HUES48 (cell line): ENCODE data around the gene PDXDC1.
"Not testable (repeated sequence)": the region's sequence is repeated elsewhere in the genome, so short reads cannot be mapped to it uniquely, and the experiment has no call there.

Experiments used
- H3K27ac ChIP-seq: one replicate; pipeline ENCODE4 v1.7.0; 2013; ENCODE audit warnings: low read depth, low read length, inconsistent platforms
- H3K27me3 ChIP-seq: 2 replicates; pipeline ENCODE4 v1.6.1; 2013; ENCODE audit warnings: mild to moderate bottlenecking, low read length; ENCODE audit not compliant: control insufficient read depth, insufficient read depth
- H3K36me3 ChIP-seq: 2 replicates; pipeline ENCODE4 v1.6.1; 2013; ENCODE audit warnings: low read length; ENCODE audit not compliant: control insufficient read depth, insufficient read depth
- H3K4me1 ChIP-seq: 2 replicates; pipeline ENCODE4 v1.6.1; 2013; ENCODE audit warnings: mild to moderate bottlenecking, low read length; ENCODE audit not compliant: control insufficient read depth, insufficient read depth
- H3K4me3 ChIP-seq: 2 replicates; pipeline ENCODE4 v1.5.1; 2013; ENCODE audit warnings: mild to moderate bottlenecking, low read depth, low read length
- H3K9ac ChIP-seq: 2 replicates; pipeline ENCODE4 v1.6.1; 2013; ENCODE audit warnings: mild to moderate bottlenecking, low read depth, low read length, moderate library complexity
- H3K9me3 ChIP-seq: 2 replicates; pipeline ENCODE4 v1.6.1; 2013; ENCODE audit warnings: low read length; ENCODE audit not compliant: control insufficient read depth, insufficient read depth

Gene PDXDC1

GRCh38 chr16:15057681-15058417 is 83.0 kb downstream of the PDXDC1 start:
- H3K4me1 ChIP-seq, result no peaks in the 10 kb centered on the region
- no peaks in the 10 kb centered on the region for H3K27me3 ChIP-seq
- no peak overlapping the region for H3K27ac ChIP-seq
- H3K36me3 ChIP-seq, result peaks cover 48% of the 10 kb centered on the region
- H3K4me3 ChIP-seq, result no peak overlapping the region
- H3K9ac ChIP-seq, result no peak overlapping the region
- H3K9me3 ChIP-seq, result no peaks in the 10 kb centered on the region

- Histone ChIP-seq H3K4me3 (no peak overlapping the region), H3K36me3 (peaks cover 60% of the 10 kb centered on the region), H3K9ac (no peak overlapping the region), H3K27me3 (no peaks in the 10 kb centered on the region), H3K4me1 (no peaks in the 10 kb centered on the region), H3K9me3 (no peaks in the 10 kb centered on the region), H3K27ac (no peak overlapping the region)
Measured at GRCh38 chr16:15059324-15059723, 84.5 kb downstream of the PDXDC1 start.

- H3K27me3 ChIP-seq, H3K9ac ChIP-seq, H3K27ac ChIP-seq, H3K9me3 ChIP-seq, H3K4me3 ChIP-seq, H3K4me1 ChIP-seq: not testable (repeated sequence)
- H3K36me3 ChIP-seq, result peaks cover 78% of the 10 kb centered on the region
Measured at GRCh38 chr16:15062085-15062810, 87.4 kb downstream of the PDXDC1 start.

GRCh38 chr16:15065961-15066360 is 91.1 kb downstream of the PDXDC1 start:
- H3K4me1 ChIP-seq, H3K4me3 ChIP-seq, H3K9ac ChIP-seq, H3K27me3 ChIP-seq, H3K9me3 ChIP-seq, H3K27ac ChIP-seq: not testable (repeated sequence)
- peaks cover 80% of the 10 kb centered on the region for H3K36me3 ChIP-seq

GRCh38 chr16:15066690-15067089 is 91.9 kb downstream of the PDXDC1 start:
- H3K4me1 ChIP-seq, H3K4me3 ChIP-seq, H3K27ac ChIP-seq, H3K9me3 ChIP-seq, H3K27me3 ChIP-seq, H3K9ac ChIP-seq: not testable (repeated sequence)
- peaks cover 77% of the 10 kb centered on the region for H3K36me3 ChIP-seq

- not testable (repeated sequence) for H3K9ac ChIP-seq, H3K27me3 ChIP-seq, H3K4me3 ChIP-seq, H3K27ac ChIP-seq, H3K9me3 ChIP-seq, H3K4me1 ChIP-seq
- peaks cover 78% of the 10 kb centered on the region for H3K36me3 ChIP-seq
Measured at GRCh38 chr16:15071013-15071412, 96.2 kb downstream of the PDXDC1 start.

- not testable (repeated sequence) for H3K4me1 ChIP-seq, H3K9me3 ChIP-seq, H3K9ac ChIP-seq, H3K4me3 ChIP-seq, H3K27me3 ChIP-seq, H3K27ac ChIP-seq
- H3K36me3 ChIP-seq, result peaks cover 84% of the 10 kb centered on the region
Measured at GRCh38 chr16:15071916-15072769, 97.3 kb downstream of the PDXDC1 start.

- H3K9me3 ChIP-seq, result no peaks in the 10 kb centered on the region
- no peaks in the 10 kb centered on the region for H3K4me1 ChIP-seq
- H3K4me3 ChIP-seq, result no peak overlapping the region
- no peaks in the 10 kb centered on the region for H3K27me3 ChIP-seq
- peaks cover 81% of the 10 kb centered on the region for H3K36me3 ChIP-seq
- no peak overlapping the region for H3K27ac ChIP-seq
- no peak overlapping the region for H3K9ac ChIP-seq
Measured at GRCh38 chr16:15073101-15073500, 98.3 kb downstream of the PDXDC1 start.

- not testable (repeated sequence) for H3K9me3 ChIP-seq, H3K9ac ChIP-seq, H3K4me1 ChIP-seq, H3K27me3 ChIP-seq, H3K27ac ChIP-seq, H3K4me3 ChIP-seq
- H3K36me3 ChIP-seq, result peaks cover 75% of the 10 kb centered on the region
Measured at GRCh38 chr16:15076161-15076560, 101.3 kb downstream of the PDXDC1 start.

GRCh38 chr16:15080883-15081282 is 106.1 kb downstream of the PDXDC1 start:
- H3K27ac ChIP-seq, H3K9ac ChIP-seq, H3K4me3 ChIP-seq, H3K27me3 ChIP-seq, H3K9me3 ChIP-seq, H3K4me1 ChIP-seq: not testable (repeated sequence)
- peaks cover 74% of the 10 kb centered on the region for H3K36me3 ChIP-seq

GRCh38 chr16:15082788-15083187 is 108.0 kb downstream of the PDXDC1 start:
- H3K9me3 ChIP-seq, result not testable (repeated sequence)
- peaks cover 79% of the 10 kb centered on the region for H3K36me3 ChIP-seq

More at GRCh38 chr16:15082788-15083187, 108.0 kb downstream of the PDXDC1 start:
- H3K4me3 ChIP-seq, H3K27ac ChIP-seq, H3K4me1 ChIP-seq, H3K9ac ChIP-seq, H3K27me3 ChIP-seq: not testable (repeated sequence)
